NT2/D1 (cell line): ENCODE data around the gene MRPS9.

Source experiments
- DNase-seq: peaks from one replicate; pipeline ENCODE4 v3.0.0-alpha.2; 2011; ENCODE audit warnings: low read depth, low spot score
- H3K27me3 ChIP-seq: 2 replicates; pipeline ENCODE4 v1.6.0; 2011; ENCODE audit warnings: mild to moderate bottlenecking; ENCODE audit not compliant: insufficient read length, insufficient read depth
- H3K36me3 ChIP-seq: 2 replicates; pipeline ENCODE4 v1.6.1; 2011; ENCODE audit warnings: mild to moderate bottlenecking, low read length, mixed read lengths; ENCODE audit not compliant: insufficient read depth, insufficient read length
- H3K4me1 ChIP-seq: 2 replicates; pipeline ENCODE4 v1.5.1; 2011; ENCODE audit not compliant: insufficient read depth, insufficient read length
- H3K4me3 ChIP-seq: 2 replicates; pipeline ENCODE4 v1.5.1; 2011; ENCODE audit warnings: low read depth; ENCODE audit not compliant: insufficient read length
- H3K9ac ChIP-seq: 2 replicates; pipeline ENCODE4 v1.6.0; 2011; ENCODE audit warnings: low read depth; ENCODE audit not compliant: insufficient read length
- H3K9me3 ChIP-seq: 2 replicates; pipeline ENCODE4 v1.5.1; 2011; ENCODE audit warnings: mild to moderate bottlenecking, low read length; ENCODE audit not compliant: insufficient read depth
- SUZ12 ChIP-seq: IDR thresholded peaks from 2 replicates; pipeline ENCODE4 v1.6.1; 2011; ENCODE audit not compliant: insufficient read length, insufficient read depth; ENCODE audit errors: extremely low read depth
- YY1 ChIP-seq: IDR thresholded peaks from 2 replicates; pipeline ENCODE4 v1.6.1; 2011; ENCODE audit not compliant: insufficient read length, insufficient read depth
- ZNF274 ChIP-seq: IDR thresholded peaks from 2 replicates; pipeline ENCODE4 v1.6.1; 2011; ENCODE audit warnings: mild to moderate bottlenecking, low read depth, low read length

Gene MRPS9

DNA sequence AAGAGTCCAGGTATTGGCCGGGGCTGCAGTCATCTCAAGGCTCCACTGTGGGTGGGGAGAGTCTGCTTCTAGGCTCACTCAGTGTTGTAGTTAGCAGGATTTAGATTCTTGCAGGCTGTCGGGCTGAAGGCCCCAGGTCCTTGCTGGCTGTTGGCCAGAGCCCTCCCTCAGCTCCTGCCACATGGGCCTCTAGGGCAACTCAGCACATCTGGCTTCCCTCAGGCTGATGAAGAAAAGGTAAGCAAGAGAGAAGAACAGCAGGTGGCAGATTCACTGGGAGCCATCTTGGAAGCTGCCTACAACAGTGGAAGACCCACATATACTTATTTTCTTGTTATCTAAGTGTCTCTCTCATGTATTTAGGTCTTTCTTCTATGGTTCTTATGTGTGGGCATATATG, 4.3 kb downstream of the MRPS9 start:
- H3K27me3 ChIP-seq = no peaks in the 10 kb centered on the region
- peaks cover 9% of the 10 kb centered on the region for H3K36me3 ChIP-seq
- no peaks in the 10 kb centered on the region for H3K9me3 ChIP-seq
- H3K9ac ChIP-seq = no peak overlapping the region
- no peak for DNase-seq
- no peak overlapping the region for H3K4me3 ChIP-seq
- TF ChIP-seq YY1 = no peak
- H3K4me1 ChIP-seq = peaks cover 3% of the 10 kb centered on the region

DNA sequence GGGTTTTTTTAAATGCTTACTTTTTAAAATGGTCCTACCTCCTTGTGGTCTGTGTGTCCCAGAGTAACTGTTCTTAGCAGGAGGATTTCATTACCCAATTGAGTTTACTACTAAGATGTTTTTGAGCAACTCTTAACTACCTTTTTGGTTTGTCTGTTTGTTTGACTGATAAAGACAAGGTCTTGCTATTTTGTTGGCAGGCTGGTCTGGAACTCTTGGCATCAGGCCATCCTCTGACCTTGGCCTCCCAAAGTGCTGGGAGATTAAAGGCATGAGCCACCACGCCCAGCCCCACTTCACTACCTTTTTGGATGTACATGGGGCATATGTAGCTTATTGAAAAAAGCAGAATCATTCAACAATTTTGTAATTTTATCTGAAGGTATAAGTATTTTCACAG, 14.9 kb downstream of the MRPS9 start:
- Histone ChIP-seq H3K9ac (no peak overlapping the region), H3K36me3 (peaks cover 19% of the 10 kb centered on the region), H3K4me3 (no peak overlapping the region), H3K9me3 (peaks cover 5% of the 10 kb centered on the region; the same call in 1 of the 2 replicates), H3K4me1 (no peaks in the 10 kb centered on the region), H3K27me3 (no peaks in the 10 kb centered on the region)
- TF ChIP-seq SUZ12 (no peak), ZNF274 (no peak), YY1 (no peak)
- DNase-seq = no peak

DNA sequence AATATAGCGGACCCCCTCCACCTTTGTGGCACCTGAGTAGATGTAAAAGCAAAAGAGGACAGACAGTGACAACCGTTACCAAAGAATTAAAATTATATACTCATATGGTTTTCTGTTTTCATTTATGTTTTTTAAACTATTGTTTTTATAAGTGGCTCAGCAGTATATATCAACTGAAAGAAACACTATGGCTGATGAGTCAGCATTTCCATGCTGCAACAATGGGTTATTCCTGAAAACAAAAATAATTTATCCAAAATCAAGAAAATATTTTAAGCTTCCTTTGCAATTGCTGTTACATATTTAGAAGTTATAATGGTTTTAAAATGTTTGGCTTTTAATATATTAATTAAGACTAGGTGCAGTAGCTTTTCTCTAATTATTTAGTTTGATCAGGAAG, 17.7 kb downstream of the MRPS9 start:
- H3K9ac ChIP-seq = no peak overlapping the region
- no peak overlapping the region for H3K4me3 ChIP-seq
- DNase-seq = no peak
- H3K4me1 ChIP-seq = no peaks in the 10 kb centered on the region
- H3K27me3 ChIP-seq = no peaks in the 10 kb centered on the region
- H3K36me3 ChIP-seq = peaks cover 10% of the 10 kb centered on the region
- no peak for TF ChIP-seq ZNF274
- TF ChIP-seq YY1 = no peak
- TF ChIP-seq SUZ12 = no peak
- peaks cover 3% of the 10 kb centered on the region; the same call in 1 of the 2 replicates for H3K9me3 ChIP-seq

DNA sequence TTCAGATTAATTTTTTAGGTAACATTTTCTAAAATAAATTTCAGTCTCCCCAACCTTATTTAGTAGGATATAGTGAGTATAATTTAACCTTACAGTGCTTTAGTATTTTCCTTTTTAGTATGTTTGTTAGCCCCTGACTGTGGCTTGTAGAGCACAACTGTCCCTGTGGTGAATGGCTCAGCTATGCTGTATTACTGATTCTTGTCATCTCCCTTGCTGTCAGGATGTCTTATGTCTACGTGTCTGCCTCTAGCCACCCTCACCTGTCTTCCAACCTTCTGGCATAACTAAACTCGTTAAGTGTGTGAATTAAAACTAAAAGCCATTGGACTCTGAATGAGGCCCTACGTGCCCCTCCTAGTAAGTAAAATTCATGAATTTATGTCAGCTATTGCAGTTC, 18.4 kb downstream of the MRPS9 start:
- Histone ChIP-seq H3K36me3 (peaks cover 8% of the 10 kb centered on the region), H3K9me3 (no peaks in the 10 kb centered on the region), H3K27me3 (no peaks in the 10 kb centered on the region), H3K9ac (no peak overlapping the region), H3K4me1 (no peaks in the 10 kb centered on the region), H3K4me3 (no peak overlapping the region)
- no peak for TF ChIP-seq YY1
- TF ChIP-seq ZNF274 = no peak
- TF ChIP-seq SUZ12 = no peak
- DNase-seq = no peak

DNA sequence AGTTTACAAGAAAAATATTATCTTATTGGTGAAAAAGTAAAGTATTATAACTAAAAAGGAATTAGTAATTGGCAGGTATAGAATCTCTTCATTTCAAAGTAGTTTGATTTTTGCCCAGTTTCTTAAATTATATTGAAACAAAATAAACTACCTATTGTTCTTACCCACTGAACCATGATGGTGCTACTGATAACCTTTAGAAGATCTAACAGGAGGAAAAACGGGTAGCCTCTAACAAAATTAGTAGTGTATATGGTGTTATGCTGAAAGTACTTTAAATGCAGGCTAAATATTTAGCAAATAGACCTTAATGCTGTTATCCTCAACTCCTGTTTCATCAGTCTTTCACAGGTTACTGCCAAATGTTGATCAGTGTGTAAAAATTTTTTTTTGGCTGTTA, 19.1 kb downstream of the MRPS9 start:
- peaks cover 5% of the 10 kb centered on the region for H3K36me3 ChIP-seq
- no peak for DNase-seq
- no peaks in the 10 kb centered on the region for H3K4me1 ChIP-seq
- no peaks in the 10 kb centered on the region for H3K9me3 ChIP-seq
- H3K4me3 ChIP-seq = no peak overlapping the region
- TF ChIP-seq SUZ12 (no peak), YY1 (no peak), ZNF274 (no peak)
- no peaks in the 10 kb centered on the region for H3K27me3 ChIP-seq
- no peak overlapping the region for H3K9ac ChIP-seq

DNA sequence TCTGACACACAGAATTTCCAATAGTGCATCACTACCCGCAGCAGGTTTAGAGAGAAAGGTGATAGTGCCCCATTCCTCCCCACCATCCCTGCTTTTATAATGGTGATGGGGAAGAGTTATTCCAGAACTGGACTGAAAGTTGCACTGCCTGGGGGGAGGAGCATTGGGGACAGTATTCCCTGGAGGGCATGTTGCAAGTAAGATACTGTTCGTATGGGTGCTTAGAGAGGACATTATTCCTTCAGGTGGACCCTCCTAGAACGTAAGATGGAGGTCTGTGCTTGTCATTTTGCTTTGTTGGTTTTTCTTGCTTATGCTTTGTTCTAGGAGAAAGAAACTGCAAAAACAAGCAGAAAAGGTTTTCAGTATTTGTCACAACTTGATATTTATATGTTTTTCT, 23.7 kb downstream of the MRPS9 start:
- no peaks in the 10 kb centered on the region for H3K9me3 ChIP-seq
- H3K27me3 ChIP-seq = no peaks in the 10 kb centered on the region
- no peak for TF ChIP-seq YY1
- no peak for TF ChIP-seq ZNF274
- no peak for TF ChIP-seq SUZ12
- peaks cover 2% of the 10 kb centered on the region for H3K36me3 ChIP-seq
- H3K9ac ChIP-seq = no peak overlapping the region
- DNase-seq = no peak
- H3K4me1 ChIP-seq = no peaks in the 10 kb centered on the region
- H3K4me3 ChIP-seq = no peak overlapping the region

DNA sequence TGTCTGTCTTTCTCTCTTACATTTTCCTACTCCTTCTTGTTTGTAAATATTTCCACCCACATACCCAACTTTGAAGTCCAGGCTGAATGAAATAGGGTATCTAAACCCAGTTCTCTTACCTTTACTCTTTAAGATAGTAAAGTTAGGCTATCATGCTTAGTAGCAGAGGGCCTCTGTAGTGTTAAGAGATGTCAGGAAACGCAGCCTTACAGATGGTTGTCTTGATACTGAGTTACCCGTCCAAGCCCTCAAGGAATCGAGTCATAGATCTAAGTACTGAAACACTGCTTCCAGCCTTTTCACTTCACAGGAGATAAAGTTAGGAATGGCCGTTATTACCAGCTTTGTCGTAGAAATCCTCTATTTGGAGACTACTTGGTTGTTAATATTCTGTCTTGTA, 24.3 kb downstream of the MRPS9 start:
- no peak for DNase-seq
- TF ChIP-seq YY1 = no peak
- TF ChIP-seq ZNF274 = no peak
- no peak for TF ChIP-seq SUZ12
- no peaks in the 10 kb centered on the region for H3K9me3 ChIP-seq
- no peaks in the 10 kb centered on the region for H3K27me3 ChIP-seq
- no peak overlapping the region for H3K9ac ChIP-seq
- H3K4me3 ChIP-seq = no peak overlapping the region
- H3K36me3 ChIP-seq = peaks cover 2% of the 10 kb centered on the region
- H3K4me1 ChIP-seq = no peaks in the 10 kb centered on the region

DNA sequence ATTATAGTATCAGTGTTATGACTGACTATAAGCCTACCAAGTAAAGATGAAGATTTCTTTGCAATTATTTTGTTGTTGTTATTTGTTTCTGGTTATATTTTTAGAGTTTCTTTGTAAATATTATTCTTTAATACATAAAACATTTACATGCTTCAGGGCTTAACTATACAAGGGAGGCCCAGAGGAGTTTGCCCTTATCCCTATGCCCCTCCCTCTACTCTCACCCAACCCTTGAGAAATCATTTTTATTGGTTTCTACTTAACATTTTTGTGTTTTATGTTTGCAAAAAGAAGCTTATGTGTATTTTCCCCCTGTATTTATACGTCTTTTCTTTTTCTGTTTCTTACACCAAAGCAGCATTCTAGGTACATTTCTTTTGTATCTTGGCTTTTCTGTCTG, 30.5 kb downstream of the MRPS9 start:
- no peaks in the 10 kb centered on the region for H3K27me3 ChIP-seq
- no peaks in the 10 kb centered on the region for H3K4me1 ChIP-seq
- no peak for TF ChIP-seq SUZ12
- no peak for TF ChIP-seq ZNF274
- no peak for TF ChIP-seq YY1
- DNase-seq = no peak
- H3K9me3 ChIP-seq = no peaks in the 10 kb centered on the region
- H3K4me3 ChIP-seq = no peak overlapping the region
- no peak overlapping the region for H3K9ac ChIP-seq
- H3K36me3 ChIP-seq = no peaks in the 10 kb centered on the region
